ENCODE measurements around the gene DNAJC5.

DNA sequence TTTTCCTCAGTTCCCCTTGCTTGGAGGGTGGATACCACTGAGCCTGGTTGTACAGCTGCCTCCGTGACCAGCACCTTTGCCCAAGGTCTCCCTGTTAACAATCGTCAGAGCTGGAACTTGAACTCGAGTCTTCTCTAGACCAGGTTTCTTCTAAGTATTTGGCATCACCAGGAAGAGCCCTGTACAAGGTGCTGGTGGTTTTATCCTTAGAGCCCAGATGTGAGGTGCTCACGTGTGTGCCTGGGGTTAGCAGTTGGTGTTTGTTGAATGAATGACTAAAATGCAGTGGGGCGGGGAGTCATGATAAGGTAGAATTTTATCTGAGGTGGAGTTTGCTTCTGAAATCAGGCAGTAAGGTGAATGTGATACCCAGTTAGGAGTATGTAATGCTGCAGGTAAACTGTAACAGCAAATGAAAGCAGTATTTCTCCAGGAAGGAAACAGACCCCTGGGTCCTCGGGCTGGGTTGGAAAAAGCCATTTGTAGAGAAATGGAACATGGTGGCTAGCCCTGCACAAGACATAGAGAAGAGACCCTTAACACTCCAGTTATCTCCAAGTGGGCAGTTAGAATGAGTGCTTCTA is 3.1 kb downstream of the DNAJC5 start:
- TF ChIP-seq GATA2 (IDR thresholded peaks at IDR 0.05; ENCODE audit: low read depth, low read length) (no peak), GATA3 (IDR thresholded peaks at IDR 0.05; ENCODE audit: low read depth, low read length) (no peak)
